NT2/D1 (cell line): ENCODE measurements around the gene SH3PXD2A.
"Not testable (repeated sequence)": the region's sequence is repeated elsewhere in the genome, so short reads cannot be mapped to it uniquely, and the experiment has no call there.

Experiments
- DNase-seq: peaks from one replicate; pipeline ENCODE4 v3.0.0-alpha.2; 2011; ENCODE audit warnings: low read depth, low spot score
- H3K27me3 ChIP-seq: 2 replicates; pipeline ENCODE4 v1.6.0; 2011; ENCODE audit warnings: mild to moderate bottlenecking; ENCODE audit not compliant: insufficient read length, insufficient read depth
- H3K36me3 ChIP-seq: 2 replicates; pipeline ENCODE4 v1.6.1; 2011; ENCODE audit warnings: mild to moderate bottlenecking, low read length, mixed read lengths; ENCODE audit not compliant: insufficient read depth, insufficient read length
- H3K4me1 ChIP-seq: 2 replicates; pipeline ENCODE4 v1.5.1; 2011; ENCODE audit not compliant: insufficient read depth, insufficient read length
- H3K4me3 ChIP-seq: 2 replicates; pipeline ENCODE4 v1.5.1; 2011; ENCODE audit warnings: low read depth; ENCODE audit not compliant: insufficient read length
- H3K9ac ChIP-seq: 2 replicates; pipeline ENCODE4 v1.6.0; 2011; ENCODE audit warnings: low read depth; ENCODE audit not compliant: insufficient read length
- H3K9me3 ChIP-seq: 2 replicates; pipeline ENCODE4 v1.5.1; 2011; ENCODE audit warnings: mild to moderate bottlenecking, low read length; ENCODE audit not compliant: insufficient read depth
- SUZ12 ChIP-seq: IDR thresholded peaks from 2 replicates; pipeline ENCODE4 v1.6.1; 2011; ENCODE audit not compliant: insufficient read length, insufficient read depth; ENCODE audit errors: extremely low read depth
- YY1 ChIP-seq: IDR thresholded peaks from 2 replicates; pipeline ENCODE4 v1.6.1; 2011; ENCODE audit not compliant: insufficient read length, insufficient read depth
- ZNF274 ChIP-seq: IDR thresholded peaks from 2 replicates; pipeline ENCODE4 v1.6.1; 2011; ENCODE audit warnings: mild to moderate bottlenecking, low read depth, low read length

SH3PXD2A gene

GRCh38 chr10:103847909-103848468, 7.4 kb downstream of the SH3PXD2A start:
- peaks cover 4% of the 10 kb centered on the region for H3K36me3 ChIP-seq
- DNase-seq = no peak
- TF ChIP-seq ZNF274 = no peak
- no peak for TF ChIP-seq SUZ12
- TF ChIP-seq YY1 = no peak
- no peak overlapping the region for H3K4me3 ChIP-seq
- no peaks in the 10 kb centered on the region for H3K9me3 ChIP-seq
- H3K4me1 ChIP-seq = peaks cover 2% of the 10 kb centered on the region
- no peak overlapping the region for H3K9ac ChIP-seq
- H3K27me3 ChIP-seq = peaks cover 3% of the 10 kb centered on the region

GRCh38 chr10:103847346-103847745, 8.0 kb downstream of the SH3PXD2A start:
- Histone ChIP-seq H3K4me1 (peaks cover 2% of the 10 kb centered on the region), H3K4me3 (no peak overlapping the region), H3K36me3 (peaks cover 4% of the 10 kb centered on the region), H3K9ac (no peak overlapping the region), H3K9me3 (no peaks in the 10 kb centered on the region), H3K27me3 (no peaks in the 10 kb centered on the region)
- TF ChIP-seq SUZ12 (no peak), YY1 (no peak), ZNF274 (no peak)
- no peak for DNase-seq

GRCh38 chr10:103845972-103846371, 9.4 kb downstream of the SH3PXD2A start:
- Histone ChIP-seq H3K27me3 (no peaks in the 10 kb centered on the region), H3K4me3 (no peak overlapping the region), H3K9me3 (no peaks in the 10 kb centered on the region), H3K36me3 (no peaks in the 10 kb centered on the region), H3K9ac (no peak overlapping the region), H3K4me1 (peaks cover 5% of the 10 kb centered on the region)
- no peak for TF ChIP-seq SUZ12
- no peak for TF ChIP-seq YY1
- TF ChIP-seq ZNF274 = no peak
- no peak for DNase-seq

- not testable (repeated sequence) for H3K36me3 ChIP-seq, H3K4me3 ChIP-seq, H3K4me1 ChIP-seq, H3K9me3 ChIP-seq, H3K9ac ChIP-seq, H3K27me3 ChIP-seq, DNase-seq
Measured at GRCh38 chr10:103845346-103845745, 10.0 kb downstream of the SH3PXD2A start.

GRCh38 chr10:103843854-103844570, 11.4 kb downstream of the SH3PXD2A start:
- no peak for TF ChIP-seq YY1
- no peak for TF ChIP-seq ZNF274
- no peak for TF ChIP-seq SUZ12
- H3K4me3 ChIP-seq = no peak overlapping the region
- peaks cover 11% of the 10 kb centered on the region for H3K4me1 ChIP-seq
- no peaks in the 10 kb centered on the region for H3K27me3 ChIP-seq
- H3K9me3 ChIP-seq = no peaks in the 10 kb centered on the region
- no peak overlapping the region for H3K9ac ChIP-seq
- DNase-seq = no peak
- no peaks in the 10 kb centered on the region for H3K36me3 ChIP-seq

- no peak overlapping the region for H3K9ac ChIP-seq
- no peak for DNase-seq
- H3K36me3 ChIP-seq = no peaks in the 10 kb centered on the region
- H3K9me3 ChIP-seq = no peaks in the 10 kb centered on the region
- peaks cover 11% of the 10 kb centered on the region for H3K4me1 ChIP-seq
- TF ChIP-seq ZNF274 = no peak
- no peak for TF ChIP-seq YY1
- TF ChIP-seq SUZ12 = no peak
- H3K4me3 ChIP-seq = no peak overlapping the region
- H3K27me3 ChIP-seq = no peaks in the 10 kb centered on the region
Measured at GRCh38 chr10:103843045-103843444, 12.3 kb downstream of the SH3PXD2A start.

GRCh38 chr10:103842605-103843004, 12.8 kb downstream of the SH3PXD2A start:
- no peak overlapping the region for H3K9ac ChIP-seq
- TF ChIP-seq SUZ12 = no peak
- no peak for TF ChIP-seq YY1
- no peak for TF ChIP-seq ZNF274
- H3K9me3 ChIP-seq = no peaks in the 10 kb centered on the region
- no peaks in the 10 kb centered on the region for H3K27me3 ChIP-seq
- H3K36me3 ChIP-seq = no peaks in the 10 kb centered on the region
- H3K4me3 ChIP-seq = no peak overlapping the region
- DNase-seq = no peak
- H3K4me1 ChIP-seq = peaks cover 11% of the 10 kb centered on the region
